ENCODE measurements around the gene JUNB. TPM values are rescaled to one million over a fixed set of nuclear protein-coding genes. Genes with fewer than 3 reads are reported as not detected.

Gene JUNB
- total and polyA plus RNA-seq, 2 of the 4 experiments (the other 2 are of a cell fraction), result 20.8 to 109 TPM

DNA sequence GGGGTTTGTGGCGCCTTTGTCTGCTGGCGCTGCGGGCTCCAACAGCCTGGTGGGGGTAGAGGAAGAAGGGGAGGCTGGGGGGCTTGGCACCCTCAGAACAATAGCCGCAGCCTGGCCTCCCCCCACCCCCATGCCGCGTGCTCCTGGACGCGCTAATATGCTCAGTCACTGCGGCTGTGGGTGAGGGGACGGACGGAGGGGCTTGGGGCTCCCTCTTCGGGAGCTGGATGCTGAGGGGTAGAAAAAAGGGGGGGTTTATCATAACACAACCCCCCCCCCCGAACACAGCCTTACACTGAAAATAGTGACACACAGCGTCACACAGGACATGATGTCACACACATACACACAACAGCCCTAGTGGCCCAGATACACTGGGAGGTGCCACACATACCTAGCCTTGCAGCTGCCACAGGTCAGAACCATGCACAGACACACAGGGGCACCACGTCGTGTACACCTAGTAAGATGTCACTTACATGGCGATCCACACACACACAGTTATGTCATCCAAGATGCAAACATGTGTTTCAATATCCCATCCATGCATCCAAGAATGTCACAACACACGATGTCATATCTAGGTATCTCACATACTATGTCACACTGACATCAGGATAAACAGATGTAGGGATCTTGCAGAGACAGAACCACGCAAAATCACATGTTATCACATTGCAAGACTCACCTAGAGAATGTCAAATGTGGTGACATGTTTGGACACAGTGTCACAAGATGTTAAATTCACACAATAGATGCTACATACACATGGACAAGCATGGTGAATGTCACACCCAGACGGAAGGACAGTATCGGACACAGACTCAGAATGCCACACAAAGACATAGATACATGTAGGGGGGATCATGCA lies 47.8 kb downstream of the JUNB start:
- no peak overlapping the region for H3K9ac ChIP-seq (ENCODE audit: low read depth, low read length)
- peaks cover 65% of the 10 kb centered on the region for H3K27me3 ChIP-seq (ENCODE audit: control insufficient read depth, insufficient read depth, low read length)
- no TSS peak for BruUV-seq (replicated peaks)
- H3K4me1 ChIP-seq (ENCODE audit: control insufficient read depth, insufficient read depth, low read length), result peaks cover 4% of the 10 kb centered on the region; the same call in 1 of the 2 replicates
- H3K4me3 ChIP-seq (ENCODE audit: insufficient read depth, low read depth, low read length), result no peak overlapping the region
- dilution Hi-C loops (cut with HindIII; ENCODE audit: low sequenced_read_pairs, unreplicated experiment) (no loop called here), in situ Hi-C loops (cut with MboI; ENCODE audit: low sequenced_read_pairs) (loop anchor here (5.0 kb wide), 1 partner anchor 67 kb away; no protein-coding TSS in a partner anchor), intact Hi-C loops (cut with micrococcal nuclease) (no loop called here)
- no peaks in the 10 kb centered on the region; the same call in 1 of the 2 replicates for H3K9me3 ChIP-seq (ENCODE audit: control insufficient read depth, insufficient read depth, low read length)
- DNase-seq, result no peak
- H3K27ac ChIP-seq (ENCODE audit: insufficient read depth, low read length), result no peak overlapping the region
- no peaks in the 10 kb centered on the region for H3K79me1 ChIP-seq (ENCODE audit: low read depth in 1 of 2, low read length in 2 of 2)
- H3K4me2 ChIP-seq (ENCODE audit: low read depth, low read length), result no peak overlapping the region
- H4K8ac ChIP-seq (ENCODE audit: low read depth in 2 of 2, low read length in 2 of 2), result no peak overlapping the region
- no CpG with 5 or more reads among the region's 21 CpGs for WGBS, 2 experiments (ENCODE audit: extremely low coverage in 2 of 2, insufficient read length in 1 of 2)
- no peak overlapping the region for H2BK15ac ChIP-seq (ENCODE audit: low read depth, low read length)
- ATAC-seq (ENCODE audit: low read depth), result no peak
- H3K36me3 ChIP-seq (ENCODE audit: control insufficient read depth, insufficient read depth, low read length), result no peaks in the 10 kb centered on the region
- H2BK5ac ChIP-seq (ENCODE audit: low read depth, low read length, poor library complexity, severe bottlenecking), result no peak overlapping the region
- no peak overlapping the region for H3K56ac ChIP-seq (ENCODE audit: extremely low read depth, insufficient read depth, low read length)
- no peak overlapping the region for H4K91ac ChIP-seq (ENCODE audit: insufficient read depth, low read depth, low read length)
- no peak overlapping the region for H2AFZ ChIP-seq (replicated peaks; ENCODE audit: low read length, poor library complexity)
- no peak overlapping the region for H2AK9ac ChIP-seq (replicated peaks; ENCODE audit: low read depth, low read length, poor library complexity)
- peak overlapping the region; percentile 5; the same call in 1 of the 2 replicates for H3K23ac ChIP-seq (ENCODE audit: low read depth, low read length)
- H2BK120ac ChIP-seq (ENCODE audit: low read depth, low read length), result no peak overlapping the region
- H3K18ac ChIP-seq (ENCODE audit: low read depth, low read length), result no peak overlapping the region
- H3K9me1 ChIP-seq (ENCODE audit: insufficient read depth, low read length), result peaks cover 8% of the 10 kb centered on the region; the same call in 1 of the 2 replicates
- no peak overlapping the region for H3K4ac ChIP-seq (ENCODE audit: low read depth, low read length)
- POLR2A ChIA-PET (ENCODE audit: unreplicated experiment), result no interaction called here
- TF ChIP-seq MAFK (IDR thresholded peaks at IDR 0.05; ENCODE audit: low read depth, low read length), result no peak
- TF ChIP-seq MAZ (IDR thresholded peaks at IDR 0.05; ENCODE audit: borderline replicate concordance, low read depth, low read length), result no peak
- TF ChIP-seq RFX5 (IDR thresholded peaks at IDR 0.05; ENCODE audit: low read depth, low read length), result no peak
- TF ChIP-seq, protein P1, sequence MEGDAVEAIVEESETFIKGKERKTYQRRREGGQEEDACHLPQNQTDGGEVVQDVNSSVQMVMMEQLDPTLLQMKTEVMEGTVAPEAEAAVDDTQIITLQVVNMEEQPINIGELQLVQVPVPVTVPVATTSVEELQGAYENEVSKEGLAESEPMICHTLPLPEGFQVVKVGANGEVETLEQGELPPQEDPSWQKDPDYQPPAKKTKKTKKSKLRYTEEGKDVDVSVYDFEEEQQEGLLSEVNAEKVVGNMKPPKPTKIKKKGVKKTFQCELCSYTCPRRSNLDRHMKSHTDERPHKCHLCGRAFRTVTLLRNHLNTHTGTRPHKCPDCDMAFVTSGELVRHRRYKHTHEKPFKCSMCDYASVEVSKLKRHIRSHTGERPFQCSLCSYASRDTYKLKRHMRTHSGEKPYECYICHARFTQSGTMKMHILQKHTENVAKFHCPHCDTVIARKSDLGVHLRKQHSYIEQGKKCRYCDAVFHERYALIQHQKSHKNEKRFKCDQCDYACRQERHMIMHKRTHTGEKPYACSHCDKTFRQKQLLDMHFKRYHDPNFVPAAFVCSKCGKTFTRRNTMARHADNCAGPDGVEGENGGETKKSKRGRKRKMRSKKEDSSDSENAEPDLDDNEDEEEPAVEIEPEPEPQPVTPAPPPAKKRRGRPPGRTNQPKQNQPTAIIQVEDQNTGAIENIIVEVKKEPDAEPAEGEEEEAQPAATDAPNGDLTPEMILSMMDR (conservative IDR thresholded peaks at IDR 0.05; ENCODE audit: low read depth, low read length), result no peak
- no peak for TF ChIP-seq POLR2A (IDR thresholded peaks at IDR 0.05; ENCODE audit: low read depth, low read length)
- no peak for TF ChIP-seq NFE2L2 (IDR thresholded peaks at IDR 0.05; ENCODE audit: low read depth, low read length)
- no peak for TF ChIP-seq RAD21 (IDR thresholded peaks at IDR 0.05; ENCODE audit: low read length)
- no peak for TF ChIP-seq CEBPB (IDR thresholded peaks at IDR 0.05; ENCODE audit: low read depth, low read length)
- no peak for TF ChIP-seq BHLHE40 (IDR thresholded peaks at IDR 0.05; ENCODE audit: low read depth, low read length)
- H2AK5ac ChIP-seq (ENCODE audit: low read depth, low read length), result no peak overlapping the region
- H2BK20ac ChIP-seq (ENCODE audit: low read depth, low read length), result no peak overlapping the region
- peaks cover 11% of the 10 kb centered on the region for H4K20me1 ChIP-seq (ENCODE audit: insufficient read depth, low read length)
- H3K14ac ChIP-seq (replicated peaks; ENCODE audit: low read depth, low read length), result no peak overlapping the region
- CTCF ChIA-PET, result interaction anchor here (0.6 kb wide), 1 partner anchor 82 kb away, joined by 4 read pairs; no protein-coding TSS in a partner anchor
- H4K5ac ChIP-seq (ENCODE audit: low read depth, low read length), result no peak overlapping the region

Measured in IMR-90 (cell line).